Amniotic stem cell (primary cell): Measurements from ENCODE around the gene RBFOX2.
A peak's percentile ranks its signal among the peaks of the same experiment; 100 is the strongest.

Experiments used
- DNase-seq: peaks from one replicate; lab custom pipeline; 2025; lab: John Stamatoyannopoulos, UW

RBFOX2 gene

DNA sequence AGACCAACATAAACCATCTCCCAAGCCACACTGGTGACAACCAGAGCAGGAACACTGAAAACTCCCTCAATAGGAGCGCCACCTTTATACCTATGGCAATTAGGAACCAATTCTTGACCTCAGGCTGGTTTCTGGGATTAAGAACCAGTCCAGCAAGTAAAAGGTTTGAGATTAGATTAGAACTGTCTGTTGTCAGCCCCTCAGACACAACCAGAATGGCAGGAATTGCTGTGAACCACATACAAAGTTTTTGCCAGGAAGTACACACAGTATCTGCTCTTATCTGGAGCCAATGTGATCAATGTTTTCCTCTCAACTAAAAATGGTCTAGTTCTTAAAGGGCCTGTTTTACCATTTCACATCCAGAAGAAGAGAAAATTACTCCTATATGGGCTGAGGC lies 55.2 kb downstream of the RBFOX2 start:
- no peak for DNase-seq

DNA sequence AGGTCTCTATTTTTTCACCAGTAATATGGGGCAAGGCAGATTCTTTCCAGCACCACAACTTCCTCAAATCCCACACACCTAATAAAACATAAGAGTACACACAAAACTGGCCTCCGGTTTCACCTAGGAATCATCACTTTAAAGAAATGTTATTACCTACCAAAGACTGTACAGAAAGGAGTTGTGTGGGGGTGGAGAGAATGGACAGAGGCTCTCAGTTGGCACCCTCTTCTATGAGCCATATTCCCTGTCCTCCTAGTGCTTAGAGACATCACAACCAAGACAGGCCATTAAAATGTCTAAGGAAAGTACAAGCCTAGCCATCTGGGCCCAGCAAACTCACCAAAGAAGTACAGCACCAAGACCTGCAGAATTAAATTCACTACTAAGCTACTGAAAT lies 56.1 kb downstream of the RBFOX2 start:
- DNase-seq, result no peak

DNA sequence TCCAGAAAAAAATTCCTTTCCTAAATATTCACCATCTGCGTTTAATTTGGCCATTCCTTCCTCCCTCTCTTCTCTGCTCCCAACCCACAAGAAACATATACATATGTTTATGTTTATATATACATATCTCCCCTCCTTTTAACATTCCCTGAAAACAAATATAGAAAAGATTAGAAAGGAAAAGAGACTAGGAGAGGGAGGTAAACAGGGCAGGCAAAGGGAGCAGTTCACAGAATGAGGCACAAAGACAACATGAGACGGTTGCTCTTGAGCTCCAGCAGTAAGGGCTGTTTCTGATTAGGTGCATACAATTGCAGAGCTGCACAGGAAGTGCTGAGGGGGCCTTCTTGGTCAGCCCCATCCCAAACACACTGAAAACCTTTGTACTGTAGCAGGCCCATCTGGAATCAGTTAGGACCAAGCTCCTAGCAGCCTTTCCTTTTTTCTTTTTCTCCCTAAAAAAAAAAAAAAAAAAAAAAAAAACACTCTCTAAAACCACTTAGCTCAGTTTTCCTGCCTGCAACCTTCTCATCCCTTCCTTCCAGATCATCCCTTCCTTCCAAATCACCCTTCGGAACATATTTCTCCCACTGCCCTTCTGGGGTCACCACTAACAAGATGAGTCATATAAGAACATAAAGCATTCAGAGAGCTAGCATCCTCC lies 57.0 kb downstream of the RBFOX2 start:
- DNase-seq, result peak; percentile 64

DNA sequence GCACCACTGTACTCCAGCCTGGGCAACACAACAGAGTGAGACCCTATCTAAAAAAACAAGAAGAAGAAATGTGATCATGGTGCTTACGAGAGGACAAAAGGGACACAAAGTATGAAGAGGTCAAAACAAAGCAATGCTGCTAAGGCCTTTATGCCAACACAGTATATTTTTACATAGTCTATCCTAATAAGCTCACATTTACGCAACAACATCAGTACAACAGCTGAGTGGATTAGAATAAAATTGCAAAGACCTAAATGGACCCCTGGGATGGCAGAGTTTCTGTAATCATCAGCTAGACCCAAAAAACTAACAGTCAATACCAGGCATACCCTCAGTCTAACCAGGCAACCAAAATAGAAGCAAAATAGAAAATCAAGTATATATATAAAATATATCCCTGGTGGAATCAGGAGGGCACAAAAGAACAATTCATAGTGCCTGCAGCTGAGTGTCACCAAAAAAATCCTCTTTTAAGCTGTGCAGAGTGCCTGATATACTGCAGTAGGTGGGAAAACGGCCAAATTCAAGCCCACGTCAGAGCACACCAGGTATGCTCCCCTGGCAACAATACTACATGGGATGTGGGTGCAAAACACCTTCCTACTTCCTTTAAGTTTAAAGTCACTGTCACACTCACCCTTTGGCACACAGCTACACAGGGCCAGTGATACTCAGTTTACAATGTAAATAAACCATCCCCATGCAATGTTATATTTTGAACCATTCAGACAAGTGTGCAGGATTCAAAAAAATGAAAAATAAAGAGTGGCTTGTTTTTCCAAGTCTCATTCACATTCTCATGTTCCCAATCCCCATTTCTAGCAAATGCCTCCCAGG lies 57.8 kb downstream of the RBFOX2 start:
- no peak for DNase-seq

DNA sequence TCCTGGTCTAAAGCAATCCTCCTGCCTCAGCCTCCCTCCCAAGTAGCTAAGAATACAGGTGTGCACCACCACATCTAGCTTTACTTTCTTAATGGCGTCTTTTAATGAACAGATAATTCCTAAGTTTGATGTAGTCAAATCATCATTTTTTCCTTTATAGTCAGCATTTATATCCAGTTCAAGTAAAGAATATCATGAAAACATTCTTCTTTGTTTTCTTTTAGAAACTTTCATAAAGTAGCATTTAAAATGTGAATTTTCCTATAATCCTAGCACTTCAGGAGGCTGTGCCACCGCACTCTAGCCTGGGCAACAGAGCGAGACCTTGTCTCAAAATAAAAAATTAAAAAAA lies 61.6 kb downstream of the RBFOX2 start:
- DNase-seq, result no peak

DNA sequence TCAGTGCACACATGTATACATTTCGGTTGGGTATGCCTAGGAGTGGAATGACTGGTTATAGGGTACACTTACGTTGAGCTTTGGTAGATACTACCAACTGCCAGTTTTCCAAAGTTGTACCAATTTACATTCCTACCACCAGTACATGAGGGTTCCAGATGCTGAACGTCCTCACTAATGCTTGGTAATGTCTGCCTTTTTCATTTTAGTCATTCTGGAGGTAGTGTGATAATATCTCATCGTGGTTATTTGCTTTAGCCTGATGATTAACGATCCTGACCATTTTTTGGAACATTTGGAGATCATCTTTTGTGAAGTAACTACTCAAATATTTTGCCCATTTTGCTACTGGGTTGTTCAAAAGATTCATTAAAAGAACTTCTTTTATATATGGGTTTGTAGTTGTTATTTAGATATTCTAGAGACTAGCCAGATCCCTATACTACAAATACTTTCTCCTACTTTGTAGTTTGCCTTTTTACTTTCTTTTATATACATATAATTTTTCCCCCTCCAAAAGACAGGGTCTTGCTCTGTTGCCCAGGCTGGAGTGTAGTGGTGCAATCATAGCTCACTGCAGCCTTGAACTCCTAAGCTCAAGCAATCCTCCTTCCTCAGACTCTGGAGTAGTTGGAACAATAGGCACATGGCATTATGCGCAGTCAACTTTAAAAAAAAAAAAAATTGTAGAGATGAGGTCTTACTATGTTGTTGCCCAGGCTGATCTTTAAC lies 62.1 kb downstream of the RBFOX2 start:
- DNase-seq, result no peak

DNA sequence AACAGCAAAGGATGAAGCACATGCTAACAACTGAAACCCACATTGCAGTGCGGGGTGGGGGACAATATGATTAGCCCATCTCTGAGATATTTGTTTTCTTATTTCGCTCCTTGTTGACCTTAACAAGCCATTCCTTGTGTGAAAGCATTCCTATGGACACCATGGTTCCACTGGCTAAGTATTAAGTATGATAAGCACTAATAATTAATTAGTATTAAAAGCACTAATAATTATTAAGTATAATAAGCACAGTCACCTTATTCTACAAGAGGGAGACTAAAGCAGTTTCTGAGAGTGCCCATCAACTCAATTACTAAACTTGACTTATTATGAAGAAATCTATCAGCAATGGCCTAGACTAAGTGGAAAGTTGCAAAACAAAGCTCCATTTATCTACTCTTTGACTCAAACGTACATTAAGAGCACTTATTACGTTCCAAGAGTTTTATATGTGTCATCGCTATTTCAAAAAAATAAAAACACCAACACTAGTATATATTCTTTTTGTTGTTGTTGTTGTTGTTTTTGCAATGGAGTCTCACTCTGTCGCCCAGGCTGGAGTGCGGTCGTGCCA lies 65.3 kb downstream of the RBFOX2 start:
- DNase-seq, result no peak

DNA sequence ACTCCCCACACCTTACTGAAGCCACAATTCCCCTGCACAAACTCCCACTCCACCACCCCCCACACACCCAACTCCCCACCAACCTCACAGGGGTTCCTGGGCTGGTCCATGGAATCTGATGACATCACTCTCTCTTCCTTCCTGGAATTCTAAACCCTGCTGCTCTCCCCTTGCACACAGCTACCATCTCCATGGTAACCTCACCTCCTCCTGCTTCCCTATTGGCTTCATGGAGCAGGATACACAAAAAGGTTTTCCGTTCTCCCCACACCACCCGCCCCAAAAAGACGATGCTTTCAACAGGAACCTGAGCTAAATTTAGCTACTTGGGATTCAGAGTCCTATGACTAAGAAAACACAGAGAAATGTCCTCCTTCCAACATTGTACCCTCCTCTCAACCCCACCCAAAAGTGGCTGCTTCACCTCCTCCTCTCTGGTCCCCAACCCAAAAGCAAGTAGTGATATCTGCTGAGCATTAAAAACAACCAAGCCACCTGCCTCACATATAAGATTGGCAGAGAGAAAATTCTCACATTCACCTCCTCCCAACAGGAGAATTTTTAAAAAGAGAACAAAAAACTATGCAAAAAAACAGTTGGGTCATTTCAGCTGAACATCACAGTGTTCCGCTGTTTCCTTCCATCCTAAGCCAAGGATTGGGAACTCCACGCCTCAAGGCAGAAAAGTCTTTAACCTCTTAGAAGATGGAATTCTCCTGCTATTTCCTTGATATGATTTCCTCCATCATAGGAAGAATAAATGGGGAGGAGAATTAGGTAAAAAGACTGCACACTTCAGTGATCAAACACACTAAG lies 66.9 kb downstream of the RBFOX2 start:
- peak; percentile 42 for DNase-seq

DNA sequence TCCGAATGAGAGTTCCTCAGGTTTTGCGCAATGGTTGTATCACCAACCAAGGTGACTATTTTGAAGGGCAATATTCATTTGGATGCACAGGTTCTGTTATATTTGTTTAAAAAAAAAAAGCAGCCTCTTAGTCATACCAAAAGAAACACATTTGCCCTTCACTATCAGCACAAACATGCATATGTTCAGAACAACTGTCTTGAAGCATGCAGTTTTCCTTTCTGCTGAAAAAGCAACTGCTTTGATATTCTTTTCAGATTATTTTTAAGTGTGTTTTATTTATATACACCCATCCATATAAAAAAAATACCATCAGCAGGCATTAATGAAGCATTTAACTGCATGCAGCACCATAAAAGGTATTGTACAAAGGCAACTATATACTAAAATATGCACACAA lies 67.8 kb downstream of the RBFOX2 start:
- no peak for DNase-seq

DNA sequence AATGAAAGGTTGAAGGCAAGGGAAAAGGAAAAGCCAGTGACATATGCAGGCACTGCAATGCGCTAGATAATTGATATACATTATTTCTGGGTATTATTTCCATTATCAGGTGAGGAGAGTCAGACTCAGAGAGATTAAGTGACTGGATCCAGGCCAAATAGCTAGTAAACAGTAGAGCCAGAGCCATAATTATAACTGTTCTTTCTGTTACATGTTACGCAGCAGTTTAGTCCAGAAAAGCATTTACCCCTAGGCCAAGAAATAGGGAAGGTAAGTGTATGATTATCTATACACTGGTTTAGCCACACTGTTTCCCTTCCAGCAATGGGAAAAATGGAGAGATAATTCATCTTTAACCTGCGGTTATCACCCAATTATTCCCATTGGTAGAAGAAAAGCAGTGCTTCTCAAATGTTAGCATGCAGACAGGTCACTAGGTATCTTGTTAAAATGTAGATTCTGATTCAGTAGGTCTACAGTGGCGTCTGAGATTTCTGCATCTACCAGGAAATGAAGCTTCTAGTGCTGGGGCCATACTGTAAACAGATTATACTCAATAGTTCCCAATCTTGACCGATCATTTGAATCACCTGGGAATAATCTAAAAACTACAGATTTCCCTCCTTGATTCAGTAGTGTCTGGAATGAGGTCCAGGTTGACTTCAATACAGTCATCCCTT lies 69.4 kb downstream of the RBFOX2 start:
- no peak for DNase-seq

DNA sequence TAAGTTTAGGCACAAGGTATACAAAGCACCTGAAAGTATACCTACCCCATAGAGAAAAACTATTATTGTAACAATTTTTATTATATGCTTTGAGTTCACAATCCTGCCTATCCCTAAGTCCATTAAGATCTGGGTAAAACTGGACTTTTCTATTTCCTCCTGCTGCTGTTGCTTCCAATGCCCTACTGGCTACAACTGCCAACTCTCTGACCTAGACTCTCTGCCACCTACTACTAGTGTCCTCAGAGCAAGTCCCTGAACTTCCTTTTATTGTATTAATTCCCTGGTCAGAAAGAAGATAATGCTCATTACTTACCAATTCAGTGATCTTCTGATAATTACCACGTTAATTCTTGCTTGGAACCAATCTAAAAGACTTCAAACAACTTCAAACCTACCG lies 70.3 kb downstream of the RBFOX2 start:
- no peak for DNase-seq

DNA sequence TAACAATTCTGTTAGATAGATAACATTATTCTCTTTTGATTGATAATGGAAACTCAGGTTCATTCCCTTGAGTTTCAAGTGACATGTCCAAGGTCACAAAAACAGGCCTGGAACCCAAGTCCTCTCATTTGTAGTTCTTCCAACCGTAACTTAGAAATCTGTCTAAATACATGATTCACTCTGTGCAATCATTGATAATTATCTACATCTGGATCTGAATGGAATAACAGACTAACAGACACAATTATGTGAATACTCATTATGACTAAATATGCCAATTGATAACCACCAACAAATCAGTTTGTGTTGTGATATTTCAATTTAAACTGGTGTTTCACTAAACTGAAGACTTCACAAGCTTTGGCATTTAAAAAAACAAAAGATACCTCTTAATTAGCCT lies 71.0 kb downstream of the RBFOX2 start:
- DNase-seq, result no peak

DNA sequence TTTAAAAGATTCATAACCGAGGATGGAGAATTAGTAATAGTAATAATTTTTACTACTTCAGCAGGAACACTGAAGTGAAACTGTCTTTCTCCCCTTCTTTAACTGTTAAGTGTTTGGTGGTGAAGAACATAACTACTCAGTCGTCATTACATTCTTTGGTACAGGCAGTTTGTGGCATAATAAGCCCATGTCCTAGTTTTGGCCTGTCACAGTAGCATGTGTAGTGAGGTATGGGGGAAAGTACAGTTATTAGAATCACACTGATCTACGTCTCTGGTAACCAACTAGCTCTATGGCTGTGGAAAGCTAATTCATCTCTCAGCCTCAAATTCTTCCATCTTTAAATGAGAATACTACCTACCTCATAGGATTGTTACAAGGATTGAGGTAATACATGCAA lies 71.8 kb downstream of the RBFOX2 start:
- no peak for DNase-seq

DNA sequence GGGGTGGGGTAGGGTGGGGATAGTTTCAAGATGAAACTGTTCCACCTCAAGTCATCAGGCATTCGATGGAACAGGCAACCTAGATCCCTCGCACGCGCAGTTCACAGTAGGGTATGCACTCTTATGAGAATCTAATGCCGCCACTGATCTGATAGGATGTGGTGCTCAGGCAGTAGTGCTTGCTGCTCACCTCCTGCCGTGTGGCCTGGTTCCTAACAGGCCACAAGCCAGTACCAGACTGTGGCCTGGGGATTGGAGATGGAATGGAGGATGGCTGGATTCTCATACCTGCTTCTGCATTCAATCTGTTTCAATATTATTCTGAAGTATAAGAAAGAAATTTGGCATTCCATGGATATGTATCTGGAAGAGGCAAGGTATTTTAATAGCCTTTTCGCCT lies 73.1 kb downstream of the RBFOX2 start:
- DNase-seq, result no peak

DNA sequence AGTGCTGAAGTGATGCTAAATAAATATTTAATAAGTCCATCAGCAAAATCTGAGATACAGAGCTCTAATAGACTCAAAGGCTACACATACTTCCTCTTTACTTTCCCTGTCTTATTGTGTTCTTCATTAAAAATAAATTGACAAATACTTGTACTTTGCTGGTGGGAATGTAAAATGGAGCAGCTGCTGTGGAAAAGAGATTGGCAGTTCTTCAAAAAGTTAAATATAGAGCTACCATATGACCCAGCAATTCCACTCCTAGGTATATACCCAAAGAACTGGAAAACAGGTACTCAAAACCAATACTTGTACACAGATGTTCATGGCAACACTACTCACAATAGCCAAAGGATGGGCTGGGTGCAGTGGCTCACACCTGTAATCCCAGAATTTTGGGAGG lies 76.0 kb downstream of the RBFOX2 start:
- no peak for DNase-seq

DNA sequence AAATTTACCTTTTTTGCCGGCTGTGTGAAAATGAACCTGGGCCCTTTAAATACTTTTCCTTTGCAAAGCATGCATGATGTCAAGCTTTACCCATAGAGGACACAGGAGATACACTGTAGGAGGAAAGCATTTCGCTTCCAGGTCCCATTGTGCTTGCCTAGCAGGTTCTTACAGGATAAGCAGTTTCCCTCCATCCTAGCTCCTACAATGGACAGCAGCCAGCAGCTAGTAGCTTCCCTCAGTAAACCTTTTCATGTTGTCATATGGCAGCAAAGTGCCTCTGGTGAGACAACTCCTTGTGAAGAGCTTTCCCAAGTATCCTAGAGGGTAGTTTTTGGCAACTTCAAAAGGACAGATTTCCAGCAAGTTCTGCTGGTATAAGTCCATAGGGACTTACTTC lies 78.4 kb downstream of the RBFOX2 start:
- no peak for DNase-seq

DNA sequence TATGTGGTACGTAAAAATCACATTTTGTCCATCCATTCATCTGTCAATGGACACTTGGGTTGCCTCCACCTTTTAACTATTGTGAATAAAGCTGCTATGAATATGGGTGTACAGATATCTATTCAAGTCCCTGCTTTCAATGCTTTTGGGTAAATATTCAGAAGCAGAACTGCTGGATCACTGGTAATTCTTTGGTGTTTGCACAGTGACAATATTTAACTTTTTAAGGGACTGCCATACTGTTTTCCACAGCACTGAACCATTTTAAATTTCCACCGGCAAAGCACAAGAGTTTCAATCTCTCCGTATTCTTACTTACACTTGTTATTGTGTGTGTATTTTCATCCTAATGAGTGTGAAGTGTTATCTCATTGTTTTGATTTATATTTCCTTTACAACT lies 79.4 kb downstream of the RBFOX2 start:
- no peak for DNase-seq

DNA sequence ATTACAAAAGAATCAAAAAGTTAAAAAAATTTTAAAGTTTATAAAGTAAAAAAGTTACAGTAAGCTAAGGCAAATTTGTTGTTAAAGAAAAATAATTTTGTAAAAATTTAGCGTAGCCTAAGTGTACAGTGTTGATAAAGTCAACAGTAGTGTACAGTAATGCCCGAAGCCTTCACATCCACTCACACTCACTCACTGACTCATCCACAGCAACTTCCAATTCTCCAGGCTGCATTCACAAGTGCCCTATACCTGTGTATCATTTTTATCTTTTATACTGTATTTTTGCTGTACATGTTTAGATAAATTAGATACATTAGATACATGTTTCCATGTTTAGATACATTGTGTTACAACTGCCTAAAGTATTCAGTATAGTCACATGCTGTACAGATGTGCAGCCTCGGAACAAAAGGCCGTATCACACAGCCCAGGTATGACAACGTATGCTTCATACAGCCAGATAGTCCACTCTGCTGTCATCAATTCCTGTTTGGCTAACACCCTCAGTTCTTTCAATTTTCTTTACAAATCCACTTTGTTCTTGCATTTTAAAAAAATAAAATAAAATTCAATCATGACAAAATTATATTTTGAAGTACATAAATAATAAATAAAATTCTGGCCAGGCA lies 80.7 kb downstream of the RBFOX2 start:
- DNase-seq, result no peak

DNA sequence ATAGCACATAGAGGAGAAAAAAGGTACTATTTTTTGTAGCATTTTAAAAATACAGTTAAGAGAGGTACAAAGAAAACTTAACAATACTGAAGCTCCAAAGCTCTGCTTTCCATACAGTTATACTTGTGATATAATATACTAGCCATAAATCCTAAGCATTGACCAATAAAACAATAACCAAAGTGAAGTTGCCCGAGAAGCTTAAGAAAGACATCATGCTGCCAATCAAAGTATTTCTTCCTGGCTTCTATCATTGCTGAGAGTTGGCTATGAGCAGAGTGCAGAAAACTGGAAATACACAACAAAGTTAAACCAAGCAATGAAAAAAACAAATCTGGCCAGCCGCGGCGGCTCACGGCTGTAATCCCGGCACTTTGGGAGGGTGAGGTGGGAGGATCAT lies 84.2 kb downstream of the RBFOX2 start:
- no peak for DNase-seq

DNA sequence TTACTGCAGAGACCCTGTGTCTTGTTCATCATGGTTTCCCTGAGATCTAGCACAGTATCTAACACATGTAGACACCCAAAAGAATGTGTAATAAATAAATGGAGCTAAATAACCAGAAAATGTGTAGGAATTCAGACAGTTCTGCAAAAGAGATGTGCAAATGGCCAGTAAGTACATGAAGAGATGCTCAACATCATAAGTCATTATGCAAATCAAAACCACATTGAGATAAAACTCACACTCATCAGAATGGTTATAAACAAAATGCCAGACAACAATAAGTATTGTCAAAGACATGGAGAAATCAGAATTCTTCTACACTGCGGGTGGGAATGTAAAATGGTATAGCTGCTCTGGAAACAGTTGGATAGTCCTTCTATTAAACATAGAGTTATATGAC lies 88.5 kb downstream of the RBFOX2 start:
- DNase-seq, result no peak

DNA sequence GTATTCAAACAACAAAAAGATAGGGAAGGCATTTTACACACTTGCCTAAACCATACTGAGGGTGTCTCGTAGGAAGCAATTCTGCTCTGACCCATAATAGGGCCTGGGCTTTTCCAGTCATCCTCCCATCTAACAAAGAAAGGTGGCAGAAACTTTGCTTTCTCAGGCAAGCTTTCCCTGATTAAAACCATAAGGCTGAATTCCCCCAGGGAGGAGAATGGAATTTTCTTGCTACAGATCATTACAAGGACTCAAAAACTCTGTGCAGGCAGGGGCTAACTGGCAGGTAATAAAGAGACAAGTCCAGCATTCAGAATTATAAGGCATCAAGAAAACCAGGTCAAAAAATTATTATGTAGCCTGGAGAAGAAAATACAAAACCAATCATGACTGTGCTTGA lies 90.4 kb downstream of the RBFOX2 start:
- no peak for DNase-seq
